ENCODE results near the gene TRIM4. TPM values are rescaled to one million over a fixed set of nuclear protein-coding genes. Genes with fewer than 3 reads are reported as not detected.

TRIM4 gene

GRCh38 chr7:99842926-99843325 lies 76.4 kb downstream of the TRIM4 start:
- Histone ChIP-seq H2AK5ac (ENCODE audit: low read depth, low read length) (no peak overlapping the region), H2BK15ac (ENCODE audit: low read length) (no peak overlapping the region), H2BK120ac (ENCODE audit: low read depth, low read length) (no peak overlapping the region), H3K36me3 (replicated peaks in 1 of 2; ENCODE audit: control insufficient read depth in 2 of 2, insufficient read depth in 2 of 2, low read length in 2 of 2) (no peaks in the 10 kb centered on the region), H2BK5ac (ENCODE audit: low read length) (no peak overlapping the region), H4K8ac (ENCODE audit: low read depth, low read length) (no peak overlapping the region), H2BK12ac (ENCODE audit: low read length) (no peak overlapping the region), H3K4me1 (ENCODE audit: control insufficient read depth in 2 of 2, insufficient read depth in 1 of 2, low read depth in 1 of 2, low read length in 2 of 2) (no peaks in the 10 kb centered on the region), H3K9ac (ENCODE audit: low read depth, low read length, poor library complexity) (no peak overlapping the region), H3K79me1 (ENCODE audit: low read depth, low read length) (no peaks in the 10 kb centered on the region), H3K27me3 (ENCODE audit: control insufficient read depth in 3 of 3, insufficient read depth in 3 of 3, low read depth in 1 of 3, low read length in 3 of 3) (peaks cover 0 to 20% (median 0%) of the 10 kb centered on the region in 3 experiments), H3K18ac (ENCODE audit: low read length) (no peak overlapping the region), H3K27ac (replicated peaks; ENCODE audit: low read length) (no peak overlapping the region), H2AFZ (ENCODE audit: low read length) (no peak overlapping the region), H3K9me3 (replicated peaks in 1 of 2; ENCODE audit: control insufficient read depth in 2 of 2, insufficient read depth in 1 of 2, low read depth in 1 of 2, low read length in 2 of 2) (no peaks in the 10 kb centered on the region), H3K4me2 (ENCODE audit: insufficient read depth, low read length, poor library complexity, severe bottlenecking) (no peak overlapping the region), H3K14ac (ENCODE audit: low read length) (no peak overlapping the region), H3K4me3 (ENCODE audit: low read length in 2 of 2) (no peak overlapping the region), H4K91ac (ENCODE audit: low read depth, low read length, poor library complexity) (no peak overlapping the region), H3K23ac (ENCODE audit: low read depth, low read length, poor library complexity) (no peak overlapping the region), H3K4ac (ENCODE audit: low read length) (no peak overlapping the region)
- DNase-seq (ENCODE audit: low spot score) = no peak
- no CpG with 5 or more reads among the region's 2 CpGs for WGBS, 2 donors (ENCODE audit: extremely low coverage in 2 of 2, insufficient read length in 2 of 2, insufficient replicate concordance in 1 of 2)

Small RNA genes lying within 50 kb of the gene (small RNA-seq; reads per million reads assigned to genes)
- gene AC011904.1 (ENCODE audit: insufficient read depth) = not detected
- not detected for gene CYP3A52P (ENCODE audit: insufficient read depth)
- not detected for gene RF00019 (ENCODE audit: insufficient read depth)
- not detected for gene RF00561 (ENCODE audit: insufficient read depth)
